OCI-LY1 (cell line): ENCODE data around the gene CELF4.

Source experiments
- H2AFZ ChIP-seq: fragments of 200-600 bp; sonication (generic), shearing (Covaris generic); 2 replicates; pipeline ENCODE4 v1.6.0; 2014; ENCODE audit warnings: antibody characterized with exemption, mild to moderate bottlenecking, low read length
- H3F3A ChIP-seq: fragments of 200-600 bp; sonication (generic), shearing (Covaris generic); 2 replicates; pipeline ENCODE4 v1.6.0; 2014; ENCODE audit warnings: mild to moderate bottlenecking, antibody characterized with exemption, low read length, moderate library complexity; ENCODE audit not compliant: insufficient read depth
- H3K27ac ChIP-seq: fragments of 200-600 bp; sonication (generic); 2 replicates; pipeline ENCODE4 v1.5.1; 2014; ENCODE audit warnings: low read length, mixed run types, mild to moderate bottlenecking, low read depth; ENCODE audit not compliant: poor library complexity, severe bottlenecking
- H3K27me3 ChIP-seq: fragments of 200-600 bp; sonication (generic); 2 replicates; pipeline ENCODE4 v1.6.0; 2014; ENCODE audit warnings: antibody characterized with exemption, mild to moderate bottlenecking, low read length, moderate library complexity; ENCODE audit not compliant: insufficient read depth
- H3K36me3 ChIP-seq: fragments of 200-600 bp; sonication (generic); 2 replicates; pipeline ENCODE4 v1.6.1; 2014; ENCODE audit warnings: mild to moderate bottlenecking, antibody characterized with exemption, low read length, moderate library complexity, mixed read lengths; ENCODE audit not compliant: insufficient read depth
- H3K4me1 ChIP-seq: fragments of 200-600 bp; sonication (generic); 2 replicates; pipeline ENCODE4 v1.5.1; 2014; ENCODE audit warnings: mild to moderate bottlenecking, low read length, moderate library complexity; ENCODE audit not compliant: insufficient read depth, severe bottlenecking
- H3K4me2 ChIP-seq: fragments of 200-600 bp; sonication (generic), shearing (Covaris generic); 2 replicates; pipeline ENCODE4 v1.6.1; 2014; ENCODE audit warnings: low read length
- H3K4me3 ChIP-seq: fragments of 200-600 bp; sonication (generic); 2 replicates; pipeline ENCODE4 v1.5.1; 2014; ENCODE audit warnings: low read length, low read depth, mild to moderate bottlenecking, mixed read lengths; ENCODE audit not compliant: poor library complexity, severe bottlenecking
- H3K79me2 ChIP-seq: fragments of 200-600 bp; shearing (Covaris generic); 2 replicates; pipeline ENCODE4 v1.6.1; 2016; ENCODE audit warnings: mixed run types, low read length, mixed read lengths; ENCODE audit not compliant: insufficient read depth
- H3K9ac ChIP-seq: fragments of 200-600 bp; sonication (generic), shearing (Covaris generic); 2 replicates; pipeline ENCODE4 v1.6.1; 2014; ENCODE audit warnings: mild to moderate bottlenecking, low read length, mixed read lengths
- H3K9me2 ChIP-seq: fragments of 200-600 bp; sonication (generic), shearing (Covaris generic); 2 replicates; pipeline ENCODE4 v1.6.1; 2014; ENCODE audit warnings: low read depth, mild to moderate bottlenecking, low read length, mixed read lengths
- H3K9me3 ChIP-seq: fragments of 200-600 bp; shearing (Covaris generic); 2 replicates; pipeline ENCODE4 v1.6.1; 2014; ENCODE audit warnings: low read length, mixed read lengths
- H4K20me1 ChIP-seq: fragments of 200-600 bp; sonication (generic), shearing (Covaris generic); 2 replicates; pipeline ENCODE4 v1.6.0; 2016; ENCODE audit warnings: mild to moderate bottlenecking, low read length; ENCODE audit not compliant: insufficient read depth
- CTCF ChIP-seq: fragments of 200-600 bp; sonication (generic), shearing (Covaris generic); IDR thresholded peaks from 2 replicates; pipeline ENCODE4 v1.5.1; 2017; ENCODE audit warnings: mild to moderate bottlenecking, antibody characterized with exemption, low read length, moderate library complexity, mixed read lengths
- EZH2 ChIP-seq: fragments of 200-600 bp; sonication (generic), shearing (Covaris generic); IDR thresholded peaks from 2 replicates; pipeline ENCODE4 v1.8.0; 2017; ENCODE audit warnings: borderline replicate concordance, mixed run types, mild to moderate bottlenecking, antibody characterized with exemption, low read length, moderate library complexity, mixed read lengths

Gene CELF4

GRCh38 chr18:37284260-37284659 lies 281.3 kb downstream of the CELF4 start:
- Histone ChIP-seq H3K36me3 (no peaks in the 10 kb centered on the region), H3K4me2 (no peak overlapping the region), H3K79me2 (no peaks in the 10 kb centered on the region), H3K9me2 (no peaks in the 10 kb centered on the region), H2AFZ (no peak overlapping the region), H3K9me3 (no peaks in the 10 kb centered on the region), H3K4me3 (no peak overlapping the region), H3K4me1 (no peaks in the 10 kb centered on the region), H4K20me1 (no peaks in the 10 kb centered on the region), H3K27ac (no peak overlapping the region), H3K9ac (no peak overlapping the region), H3F3A (no peaks in the 10 kb centered on the region), H3K27me3 (no peaks in the 10 kb centered on the region)
- TF ChIP-seq EZH2 = no peak
- TF ChIP-seq CTCF = no peak

- no peaks in the 10 kb centered on the region for H3K36me3 ChIP-seq
- H2AFZ ChIP-seq = no peak overlapping the region
- no peak overlapping the region for H3K4me3 ChIP-seq
- H3K27ac ChIP-seq = no peak overlapping the region
- no peak overlapping the region for H3K9ac ChIP-seq
- no peak overlapping the region for H3K4me2 ChIP-seq
- no peaks in the 10 kb centered on the region for H3K79me2 ChIP-seq
- no peaks in the 10 kb centered on the region for H3K9me2 ChIP-seq
- H3K9me3 ChIP-seq = no peaks in the 10 kb centered on the region
- H3K27me3 ChIP-seq = no peaks in the 10 kb centered on the region
- H4K20me1 ChIP-seq = no peaks in the 10 kb centered on the region
- no peaks in the 10 kb centered on the region for H3K4me1 ChIP-seq
- TF ChIP-seq EZH2 (no peak), CTCF (peak; percentile 50)
- no peaks in the 10 kb centered on the region for H3F3A ChIP-seq
Measured at GRCh38 chr18:37282386-37283037, 283.1 kb downstream of the CELF4 start.

- H3K9me2 ChIP-seq = no peaks in the 10 kb centered on the region
- no peaks in the 10 kb centered on the region for H4K20me1 ChIP-seq
- H3K79me2 ChIP-seq = no peaks in the 10 kb centered on the region
- H3F3A ChIP-seq = no peaks in the 10 kb centered on the region
- no peak overlapping the region for H3K9ac ChIP-seq
- H3K4me1 ChIP-seq = no peaks in the 10 kb centered on the region
- TF ChIP-seq EZH2 = no peak
- no peak for TF ChIP-seq CTCF
- H3K27ac ChIP-seq = no peak overlapping the region
- H3K9me3 ChIP-seq = no peaks in the 10 kb centered on the region
- H3K36me3 ChIP-seq = no peaks in the 10 kb centered on the region
- no peaks in the 10 kb centered on the region for H3K27me3 ChIP-seq
- no peak overlapping the region for H3K4me3 ChIP-seq
- H2AFZ ChIP-seq = no peak overlapping the region
- H3K4me2 ChIP-seq = no peak overlapping the region
Measured at GRCh38 chr18:37280701-37281393, 284.8 kb downstream of the CELF4 start.
